IMR-90 (cell line): ENCODE measurements around the gene TSKS. TPM values are rescaled to one million over a fixed set of nuclear protein-coding genes. Genes with fewer than 3 reads are reported as not detected.

Experiments used
- ATAC-seq: fragments of 200-7000 bp; cut with Tn5 transposase; 2 replicates; pipeline ENCODE4 v1.9.1; 2020; ENCODE audit warnings: low read depth, mild to moderate bottlenecking, moderate library complexity
- BruUV-seq: library from RNA; stranded (reverse); fragments of 400-500 nt; replicated peaks from 2 replicates; lab custom pipeline; 2021; lab: Mats Ljungman, UMichigan
- CTCF ChIA-PET: fragments of 300-600 bp; formaldehyde crosslinking; extraction: SDS; loops from one replicate; lab custom pipeline; 2021; ENCODE audit warnings: antibody characterized with exemption; lab: Yijun Ruan, JAX
- POLR2A ChIA-PET: fragments of 300-600 bp; sonication (Branson Sonifier 250); formaldehyde crosslinking; loops from one replicate; lab custom pipeline; 2022; ENCODE audit warnings: antibody characterized with exemption; ENCODE audit not compliant: unreplicated experiment; lab: Charles Lee
- DNase-seq: peaks from one replicate; pipeline ENCODE4 v3.0.0; 2013
- H2AFZ ChIP-seq: replicated peaks from 2 replicates; pipeline ENCODE3; 2013; ENCODE audit warnings: low read length, mild to moderate bottlenecking; ENCODE audit not compliant: poor library complexity
- H2AK5ac ChIP-seq: 2 replicates; pipeline ENCODE4 v1.6.1; 2013; ENCODE audit warnings: low read depth, low read length, inconsistent platforms
- H2AK9ac ChIP-seq: replicated peaks from 2 replicates; pipeline ENCODE3; 2013; ENCODE audit warnings: mild to moderate bottlenecking, low read depth, low read length, moderate library complexity; ENCODE audit not compliant: poor library complexity
- H2BK120ac ChIP-seq: 2 replicates; pipeline ENCODE4 v1.6.1; 2013; ENCODE audit warnings: low read depth, low read length, inconsistent platforms
- H2BK15ac ChIP-seq: 3 replicates; pipeline ENCODE4 v1.6.1; 2013; ENCODE audit warnings: low read depth, low read length, inconsistent platforms
- H2BK20ac ChIP-seq: 2 replicates; pipeline ENCODE4 v1.6.1; 2013; ENCODE audit warnings: low read depth, mild to moderate bottlenecking, inconsistent platforms, low read length, moderate library complexity
- H2BK5ac ChIP-seq: 2 replicates; pipeline ENCODE4 v1.6.1; 2013; ENCODE audit warnings: mild to moderate bottlenecking, low read depth, low read length, inconsistent platforms; ENCODE audit not compliant: poor library complexity, severe bottlenecking
- H3K14ac ChIP-seq: replicated peaks from 2 replicates; pipeline ENCODE4 v1.6.1; 2013; ENCODE audit warnings: low read depth, low read length, inconsistent platforms
- H3K18ac ChIP-seq: 2 replicates; pipeline ENCODE4 v1.6.1; 2013; ENCODE audit warnings: low read depth, low read length, control low read depth
- H3K23ac ChIP-seq: 2 replicates; pipeline ENCODE4 v1.6.1; 2013; ENCODE audit warnings: low read depth, low read length, inconsistent platforms
- H3K27ac ChIP-seq: 2 replicates; pipeline ENCODE4 v1.5.1; 2013; ENCODE audit warnings: mild to moderate bottlenecking, control low read depth, low read length; ENCODE audit not compliant: insufficient read depth
- H3K27me3 ChIP-seq: 2 replicates; pipeline ENCODE4 v1.6.1; 2013; ENCODE audit warnings: low read length; ENCODE audit not compliant: control insufficient read depth, insufficient read depth
- H3K36me3 ChIP-seq: 2 replicates; pipeline ENCODE4 v1.6.1; 2013; ENCODE audit warnings: low read length, mixed read lengths; ENCODE audit not compliant: control insufficient read depth, insufficient read depth
- H3K4ac ChIP-seq: 2 replicates; pipeline ENCODE4 v1.6.1; 2013; ENCODE audit warnings: low read depth, low read length, inconsistent platforms
- H3K4me1 ChIP-seq: 2 replicates; pipeline ENCODE4 v1.6.1; 2013; ENCODE audit warnings: low read length, mixed read lengths; ENCODE audit not compliant: control insufficient read depth, insufficient read depth
- H3K4me2 ChIP-seq: 2 replicates; pipeline ENCODE4 v1.6.1; 2013; ENCODE audit warnings: low read depth, mild to moderate bottlenecking, control low read depth, low read length, moderate library complexity
- H3K4me3 ChIP-seq: 2 replicates; pipeline ENCODE4 v1.5.1; 2013; ENCODE audit warnings: low read depth, mild to moderate bottlenecking, control low read depth, low read length, moderate library complexity; ENCODE audit not compliant: insufficient read depth
- H3K56ac ChIP-seq: 2 replicates; pipeline ENCODE4 v1.6.1; 2013; ENCODE audit warnings: low read length, inconsistent platforms; ENCODE audit not compliant: insufficient read depth; ENCODE audit errors: extremely low read depth
- H3K79me1 ChIP-seq, 2 experiments: 2 replicates each; pipeline ENCODE4 v1.6.1; 2013; ENCODE audit warnings: low read length in 2 of 2, inconsistent platforms in 1 of 2, low read depth in 1 of 2
- H3K9ac ChIP-seq: 2 replicates; pipeline ENCODE4 v1.6.1; 2013; ENCODE audit warnings: low read depth, low read length, control low read depth
- H3K9me1 ChIP-seq: 2 replicates; pipeline ENCODE4 v1.6.1; 2013; ENCODE audit warnings: low read length, inconsistent platforms; ENCODE audit not compliant: insufficient read depth
- H3K9me3 ChIP-seq: 2 replicates; pipeline ENCODE4 v1.6.1; 2013; ENCODE audit warnings: low read length; ENCODE audit not compliant: control insufficient read depth, insufficient read depth
- H4K20me1 ChIP-seq: 2 replicates; pipeline ENCODE4 v1.6.1; 2013; ENCODE audit warnings: low read length, inconsistent platforms; ENCODE audit not compliant: insufficient read depth
- H4K5ac ChIP-seq: 2 replicates; pipeline ENCODE4 v1.6.1; 2013; ENCODE audit warnings: mild to moderate bottlenecking, low read depth, low read length, control low read depth
- H4K8ac ChIP-seq, 2 experiments: 2 replicates each; pipeline ENCODE4 v1.6.1; 2013; ENCODE audit warnings: low read depth in 2 of 2, low read length in 2 of 2, control low read depth in 1 of 2, inconsistent platforms in 1 of 2
- H4K91ac ChIP-seq: 2 replicates; pipeline ENCODE4 v1.6.1; 2013; ENCODE audit warnings: low read depth, low read length, inconsistent platforms; ENCODE audit not compliant: insufficient read depth
- CEBPB ChIP-seq: IDR thresholded peaks from 2 replicates; pipeline ENCODE4 v1.6.1; 2012; ENCODE audit warnings: low read depth, low read length, improper control_type of control experiment
- MAZ ChIP-seq: IDR thresholded peaks from 2 replicates; pipeline ENCODE4 v1.6.1; 2012; ENCODE audit warnings: low read depth, mild to moderate bottlenecking, low read length, improper control_type of control experiment, moderate library complexity, borderline replicate concordance
- WGBS, 2 experiments: methylation state at CpG; one replicate each; pipeline versions ENCODE4 v1.1.5 to v1.1.7; 2013; ENCODE audit warnings: missing lambda C conversion rate in 2 of 2; ENCODE audit not compliant: insufficient read length in 1 of 2; ENCODE audit errors: extremely low coverage in 2 of 2; 5-methylcytosine and 5-hydroxymethylcytosine counted together
- dilution Hi-C: fragments of 300-500 bp; cut with HindIII; formaldehyde crosslinking; loops from one replicate; pipeline ENCODE4 v1.14.3; 2018; ENCODE audit warnings: low sequenced_read_pairs; ENCODE audit not compliant: unreplicated experiment
- in situ Hi-C: fragments of 300-500 bp; cut with MboI; formaldehyde crosslinking; loops from 3 replicates; pipeline ENCODE4 v1.14.3; 2019; ENCODE audit warnings: low sequenced_read_pairs, inconsistent platforms, mixed read lengths
- intact Hi-C: fragments of 100-400 bp; cut with micrococcal nuclease; formaldehyde crosslinking; loops from 2 replicates; pipeline ENCODE4 v1.10.0; 2022
- polyA plus RNA-seq, 3 experiments: library from polyadenylated mRNA; depleted of rRNA; stranded (reverse); fragments of >200 nt; gene quantifications; 2 replicates each; pipeline ENCODE4 v1.2.3, GENCODE V29; 2012; ENCODE audit warnings: low replicate concordance in 1 of 3
- total RNA-seq: library from RNA; depleted of rRNA; stranded (reverse); fragments of >200 nt; gene quantifications from 2 replicates; pipeline ENCODE4 v1.2.3, GENCODE V29; 2012

The TSKS gene
- total and polyA plus RNA-seq, 2 of the 4 experiments (the other 2 are of a cell fraction): not detected

DNA sequence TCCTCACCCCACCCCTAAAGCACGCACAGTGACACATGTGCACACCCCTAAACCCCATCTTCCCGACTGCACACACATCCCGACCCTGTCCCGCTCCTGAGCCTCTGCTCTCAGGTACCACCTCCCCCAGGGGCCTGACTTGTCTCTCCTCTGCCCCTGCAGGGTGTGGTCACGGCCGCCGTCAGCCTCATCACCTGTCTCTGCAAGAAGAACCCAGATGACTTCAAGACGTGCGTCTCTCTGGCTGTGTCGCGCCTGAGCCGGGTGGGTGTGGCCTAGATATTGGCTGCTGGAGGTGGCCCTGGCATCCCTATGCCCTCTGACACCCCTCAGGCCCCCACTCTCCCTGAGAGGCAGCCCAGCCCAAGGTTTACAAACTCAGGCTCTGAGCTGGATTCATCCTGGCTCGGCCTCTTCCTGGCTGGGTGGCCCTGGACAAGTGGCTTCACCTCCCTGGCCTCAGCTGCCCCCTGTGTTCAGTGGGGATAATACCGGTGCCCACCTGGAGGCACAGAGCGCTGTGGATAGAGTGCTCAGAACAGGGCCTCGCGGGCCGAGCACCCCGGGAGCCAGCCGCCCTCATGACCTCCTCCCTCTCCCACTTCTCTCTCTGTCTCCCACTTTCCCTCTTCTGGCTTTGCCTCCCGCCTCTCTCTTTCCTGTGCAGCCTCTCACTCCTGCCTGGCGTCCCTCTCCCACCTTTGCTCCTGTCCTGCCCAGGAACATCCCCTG lies 29.9 kb upstream of the TSKS start (continued):
- no peak for TF ChIP-seq MAZ

DNA sequence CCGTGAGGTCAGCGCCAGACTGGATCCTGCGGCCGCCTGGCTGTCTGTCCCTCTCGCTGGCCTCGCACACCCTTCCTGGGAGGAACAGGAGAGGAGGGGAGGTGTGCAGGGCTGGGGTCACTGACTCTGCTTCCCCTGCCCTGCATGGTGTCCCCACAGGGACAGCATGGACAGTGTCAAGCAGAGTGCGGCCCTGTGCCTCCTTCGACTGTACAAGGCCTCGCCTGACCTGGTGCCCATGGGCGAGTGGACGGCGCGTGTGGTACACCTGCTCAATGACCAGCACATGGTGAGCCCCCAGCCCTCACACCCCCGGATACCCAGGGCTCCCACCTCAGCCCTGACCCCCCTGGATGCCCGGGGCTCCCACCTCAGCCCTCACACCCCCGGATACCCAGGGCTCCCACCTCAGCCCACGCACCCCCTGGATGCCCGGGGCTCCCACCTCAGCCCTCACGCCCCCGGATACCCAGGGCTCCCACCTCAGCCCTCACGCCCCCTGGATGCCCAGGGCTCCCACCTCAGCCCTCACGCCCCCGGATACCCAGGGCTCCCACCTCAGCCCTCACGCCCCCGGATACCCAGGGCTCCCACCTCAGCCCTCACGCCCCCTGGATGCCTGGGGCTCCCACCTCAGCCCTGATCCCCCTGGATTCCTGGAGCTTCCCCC lies 28.8 kb upstream of the TSKS start:
- no peaks in the 10 kb centered on the region for H3K27me3 ChIP-seq
- H4K8ac ChIP-seq: no peak overlapping the region
- no peak overlapping the region for H2AK5ac ChIP-seq
- ATAC-seq (no peak), DNase-seq (no peak)
- WGBS, 2 experiments: 95% methylated on average over 11 of the region's 26 CpGs; no CpG with 5 or more reads in 1 of the 2 experiments
- H4K5ac ChIP-seq: no peak overlapping the region
- H3K14ac ChIP-seq: no peak overlapping the region
- peaks cover 2% of the 10 kb centered on the region; the same call in 1 of the 2 replicates for H3K4me1 ChIP-seq
- peaks cover 65% of the 10 kb centered on the region for H3K36me3 ChIP-seq
- CTCF ChIA-PET: no interaction called here
- no peak overlapping the region for H4K91ac ChIP-seq
- peaks cover 31% of the 10 kb centered on the region for H4K20me1 ChIP-seq
- H3K23ac ChIP-seq: no peak overlapping the region
- H3K4ac ChIP-seq: no peak overlapping the region
- POLR2A ChIA-PET: no interaction called here
- no peak overlapping the region for H2AFZ ChIP-seq
- H3K9ac ChIP-seq: no peak overlapping the region
- no TSS peak for BruUV-seq
- no peak overlapping the region for H3K27ac ChIP-seq
- peaks cover 14 to 48% of the 10 kb centered on the region in 2 experiments for H3K79me1 ChIP-seq
- dilution Hi-C loops (no loop called here), in situ Hi-C loops (no loop called here), intact Hi-C loops (no loop called here)
- no peak for TF ChIP-seq CEBPB
- no peak overlapping the region for H3K18ac ChIP-seq
- H2BK20ac ChIP-seq: no peak overlapping the region
- no peak overlapping the region for H3K56ac ChIP-seq
- H2BK15ac ChIP-seq: no peak overlapping the region
- no peak overlapping the region for H3K4me2 ChIP-seq
- no peaks in the 10 kb centered on the region for H3K9me3 ChIP-seq
- H3K9me1 ChIP-seq: peaks cover 11% of the 10 kb centered on the region; the same call in 1 of the 2 replicates
- H3K4me3 ChIP-seq: no peak overlapping the region
- no peak overlapping the region for H2BK120ac ChIP-seq
- no peak overlapping the region for H2BK5ac ChIP-seq
- no peak overlapping the region for H2AK9ac ChIP-seq
